SU-DHL-6 (cell line): ENCODE measurements around the gene OTUD6A.

Source experiments
- CTCF ChIP-seq: fragments of 200-600 bp; sonication (generic); IDR thresholded peaks from one replicate; pipeline ENCODE4 v1.5.1; 2017; ENCODE audit warnings: antibody characterized with exemption, mild to moderate bottlenecking, low read length, moderate library complexity; ENCODE audit not compliant: insufficient read depth, poor library complexity, severe bottlenecking
- EZH2phosphoT487 ChIP-seq: fragments of 200-600 bp; sonication (generic), shearing (Covaris generic); conservative IDR thresholded peaks from 2 replicates; pipeline ENCODE4 v1.6.1; 2018; ENCODE audit warnings: mild to moderate bottlenecking, antibody characterized with exemption, low read length, moderate library complexity, mixed read lengths

GRCh38 chrX:70052895-70053615 is 9.2 kb upstream of the OTUD6A start:
- no peak for TF ChIP-seq CTCF
- no peak for TF ChIP-seq EZH2phosphoT487
